Kidney tubule cell (primary cell): Measurements from ENCODE around the gene GSTP1.
"Not testable (repeated sequence)": the region's sequence is repeated elsewhere in the genome, so short reads cannot be mapped to it uniquely, and the experiment has no call there.

Experiments
- DNase-seq: peaks from one replicate; pipeline ENCODE4 v3.0.0-alpha.2; 2018; ENCODE audit warnings: low spot score

GSTP1 gene

GRCh38 chr11:67597458-67597857, 13.8 kb downstream of the GSTP1 start:
- DNase-seq: not testable (repeated sequence)

- not testable (repeated sequence) for DNase-seq
Observed at GRCh38 chr11:67597963-67598362, 14.4 kb downstream of the GSTP1 start.

DNA sequence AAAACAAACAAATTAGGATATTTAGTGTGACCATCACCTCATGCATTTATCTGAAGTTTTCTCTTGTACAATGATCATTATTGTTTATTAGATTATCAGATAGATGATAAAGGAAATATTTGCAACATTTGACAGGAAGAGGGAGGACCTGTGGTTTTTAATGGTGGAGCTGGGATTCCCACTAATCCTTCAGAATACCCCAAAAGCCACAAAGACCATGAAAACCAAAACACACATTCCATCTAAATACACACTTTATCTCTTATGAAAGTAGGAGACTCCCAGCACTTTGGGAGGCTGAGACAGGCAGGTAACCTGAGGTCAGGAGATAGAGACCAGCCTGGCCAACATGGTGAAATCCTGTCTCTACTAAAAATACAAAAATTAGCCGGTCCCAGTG, 15.5 kb downstream of the GSTP1 start:
- DNase-seq: no peak

- DNase-seq: no peak
Observed at GRCh38 chr11:67600324-67601029, 16.9 kb downstream of the GSTP1 start.

DNA sequence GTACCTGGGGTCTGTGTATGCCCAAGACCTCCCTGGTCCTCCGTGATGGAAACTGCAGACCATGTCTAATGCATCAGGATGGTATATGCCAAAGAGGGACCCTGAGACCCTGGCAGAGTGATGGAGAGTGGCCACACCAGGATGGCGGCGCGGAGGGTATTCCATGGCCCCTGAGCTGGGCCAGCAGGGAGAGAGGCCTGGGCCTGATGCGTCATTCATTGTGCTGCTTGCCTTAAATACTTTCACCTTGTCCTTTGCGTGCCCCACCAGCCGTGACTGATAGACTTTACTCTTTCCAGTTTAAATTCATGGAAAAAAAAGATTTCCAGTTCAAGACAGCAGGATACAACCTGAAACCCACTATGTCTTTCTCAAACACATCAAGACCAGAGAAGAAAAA, 17.5 kb downstream of the GSTP1 start:
- no peak for DNase-seq

DNA sequence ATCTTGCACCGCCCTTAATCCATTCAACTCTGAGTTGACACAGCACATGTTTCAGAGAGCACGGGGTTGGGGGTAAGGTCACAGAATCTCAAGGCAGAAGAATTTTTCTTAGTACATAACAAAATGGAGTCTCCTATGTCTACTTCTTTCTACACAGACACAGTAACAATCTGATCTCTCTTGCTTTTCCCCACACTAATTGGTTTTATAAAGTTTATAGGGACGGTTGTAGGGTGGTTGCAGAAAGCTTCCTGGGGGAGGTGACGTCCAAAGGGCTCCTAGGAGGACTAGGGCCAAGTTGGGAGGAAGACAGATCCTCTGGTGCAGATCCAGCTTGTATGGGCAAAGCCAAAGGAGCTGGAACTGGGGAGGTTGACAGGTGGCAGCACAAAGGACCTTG, 20.5 kb downstream of the GSTP1 start:
- not testable (repeated sequence) for DNase-seq

DNA sequence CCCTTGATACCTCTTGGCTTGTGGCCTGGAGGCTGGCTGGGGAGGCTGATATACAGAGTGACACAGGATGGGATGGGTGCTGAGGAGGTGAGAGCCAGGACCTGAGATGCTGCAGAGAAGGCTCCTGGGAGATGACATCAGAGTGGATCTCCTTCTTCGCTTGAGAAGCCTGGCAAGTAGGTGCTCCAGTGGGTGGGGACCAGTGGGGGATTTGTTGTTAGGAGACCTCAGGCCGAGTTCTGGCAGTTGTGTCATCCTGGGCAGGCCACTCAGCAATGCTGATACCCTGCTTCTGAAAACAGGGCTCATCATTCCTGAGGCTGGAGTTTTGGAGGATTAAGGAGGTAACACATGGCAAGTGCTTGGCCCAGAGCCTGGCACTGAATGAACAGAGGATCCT, 21.2 kb downstream of the GSTP1 start:
- DNase-seq: no peak

DNA sequence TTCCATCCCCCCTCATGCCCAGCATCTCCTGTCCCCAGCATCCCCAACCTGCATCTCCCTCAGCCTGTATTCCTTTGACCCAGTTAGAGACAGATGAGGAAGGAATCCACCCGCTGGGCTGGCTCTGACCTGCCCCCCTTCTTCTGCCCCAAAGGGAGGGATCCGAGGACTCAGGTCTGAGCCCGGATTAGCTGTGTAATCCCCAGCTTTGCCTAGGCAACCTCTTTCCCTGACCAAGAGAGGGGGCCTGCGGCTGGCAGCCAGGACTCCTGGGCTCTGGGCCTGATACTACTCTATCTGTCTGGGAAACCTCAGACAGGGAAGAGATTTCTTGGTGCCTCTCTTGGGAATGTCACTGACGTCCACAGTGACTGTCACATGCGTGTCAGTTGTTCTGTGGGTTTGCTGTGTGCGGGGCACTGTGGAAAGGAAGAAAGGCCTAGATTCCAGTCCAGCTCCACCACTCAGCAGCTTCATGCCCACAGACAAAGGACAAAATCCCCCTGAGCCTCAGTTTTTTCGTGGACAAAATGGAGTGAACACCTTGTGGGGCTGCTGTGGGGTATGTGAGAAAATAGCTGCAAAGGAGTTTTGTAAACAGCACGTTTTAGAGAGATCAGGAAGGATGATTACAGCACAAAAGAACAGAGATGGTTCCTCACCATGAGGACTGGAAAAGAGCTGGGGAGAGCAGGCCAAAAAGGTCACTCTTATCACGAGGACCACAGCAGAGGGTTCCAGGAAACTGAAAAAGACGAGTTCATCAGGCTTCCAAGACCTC, 21.8 kb downstream of the GSTP1 start:
- DNase-seq: no peak

- DNase-seq: no peak
Observed at GRCh38 chr11:67606093-67606491, 22.5 kb downstream of the GSTP1 start.

DNA sequence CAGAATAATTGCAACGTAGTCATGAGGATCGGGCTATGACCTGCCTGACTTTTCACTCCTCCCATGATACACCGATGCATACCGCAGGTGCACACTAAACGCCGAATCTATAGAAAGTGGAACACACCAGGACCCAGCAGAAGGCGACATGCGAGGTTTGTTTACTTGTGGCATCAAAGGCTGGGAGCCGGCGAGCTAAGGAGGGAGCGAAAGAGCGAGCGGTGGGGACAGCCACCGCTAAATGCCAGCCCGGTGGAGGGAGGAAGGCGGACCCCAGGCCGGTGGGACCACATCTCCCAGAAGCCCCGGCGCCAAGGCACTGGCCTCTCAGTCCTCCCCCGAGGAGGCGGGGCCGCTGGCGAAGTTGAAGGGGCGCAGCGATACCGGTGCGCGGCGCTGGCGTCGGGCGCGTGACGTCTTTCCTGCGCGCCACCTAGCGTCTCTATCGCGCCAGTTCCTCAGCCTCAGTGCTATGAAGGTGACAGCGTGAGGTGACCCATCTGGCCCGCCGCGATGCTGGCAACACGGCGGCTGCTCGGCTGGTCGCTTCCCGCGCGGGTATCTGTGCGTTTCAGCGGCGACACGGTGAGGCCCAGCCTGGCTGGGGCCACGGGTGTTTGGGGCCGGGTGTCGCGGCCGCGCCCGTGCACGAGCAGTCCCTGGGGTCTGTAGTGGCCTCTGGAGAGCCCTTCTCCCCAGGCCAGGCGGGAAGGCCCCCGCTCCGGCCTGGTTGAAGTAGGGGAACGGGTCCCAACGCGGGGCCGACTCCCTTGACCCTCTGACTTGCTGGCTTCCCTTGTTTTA, 23.1 kb downstream of the GSTP1 start, which contains the start of gene NDUFV1:
Gene NDUFV1, plus strand, starts transcription at position 445 of the 804 bp plus-strand sequence. Its CDS starts 69 bp downstream, at position 514.
- peak; percentile 93 for DNase-seq

DNA sequence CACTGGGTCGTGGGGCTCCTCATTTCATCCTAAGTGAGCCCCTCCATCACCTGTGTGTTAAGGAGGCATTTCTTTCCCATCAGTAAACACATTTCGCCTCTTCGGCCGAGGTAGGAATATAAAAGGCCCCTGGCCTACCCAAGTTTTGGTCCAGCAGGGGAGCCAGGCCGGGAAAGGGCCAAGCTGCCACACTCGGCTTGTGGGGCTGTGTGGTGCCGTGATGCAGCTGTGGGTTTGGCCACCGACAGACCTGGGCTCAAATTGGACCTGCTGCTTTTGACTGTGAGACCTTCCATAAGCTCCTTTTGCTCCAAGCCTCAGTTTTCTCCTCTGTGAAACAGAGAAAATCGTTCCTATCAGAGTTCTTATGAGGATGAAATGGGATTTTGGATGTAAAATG, 23.9 kb downstream of the GSTP1 start:
- DNase-seq: no peak

DNA sequence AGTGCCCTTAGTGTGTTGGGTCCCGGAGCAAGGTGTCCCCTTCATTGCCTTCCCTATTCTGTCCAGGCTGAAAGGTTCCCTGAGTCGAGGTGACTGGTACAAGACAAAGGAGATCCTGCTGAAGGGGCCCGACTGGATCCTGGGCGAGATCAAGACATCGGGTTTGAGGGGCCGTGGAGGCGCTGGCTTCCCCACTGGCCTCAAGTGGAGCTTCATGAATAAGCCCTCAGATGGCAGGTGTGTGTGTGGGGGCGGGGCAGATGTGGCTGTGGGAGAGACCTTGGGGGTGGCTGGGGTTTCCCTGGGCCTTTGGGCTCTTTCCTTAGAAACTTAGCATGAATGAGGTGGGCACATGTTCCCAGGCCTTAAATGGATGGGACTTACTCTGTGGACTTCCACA, 24.9 kb downstream of the GSTP1 start:
- no peak for DNase-seq

DNA sequence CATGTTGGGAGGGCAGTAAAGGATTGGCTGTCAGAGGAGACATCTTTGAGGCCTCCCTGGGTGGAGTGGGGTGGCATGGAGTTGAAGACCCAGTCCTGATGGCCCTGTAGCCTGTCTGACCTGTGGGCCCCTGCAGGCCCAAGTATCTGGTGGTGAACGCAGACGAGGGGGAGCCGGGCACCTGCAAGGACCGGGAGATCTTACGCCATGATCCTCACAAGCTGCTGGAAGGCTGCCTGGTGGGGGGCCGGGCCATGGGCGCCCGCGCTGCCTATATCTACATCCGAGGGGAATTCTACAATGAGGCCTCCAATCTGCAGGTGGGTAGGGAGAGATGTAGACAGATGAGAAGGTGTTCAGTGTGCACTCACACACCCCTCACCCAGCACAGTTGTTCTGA, 25.7 kb downstream of the GSTP1 start:
- DNase-seq: no peak

DNA sequence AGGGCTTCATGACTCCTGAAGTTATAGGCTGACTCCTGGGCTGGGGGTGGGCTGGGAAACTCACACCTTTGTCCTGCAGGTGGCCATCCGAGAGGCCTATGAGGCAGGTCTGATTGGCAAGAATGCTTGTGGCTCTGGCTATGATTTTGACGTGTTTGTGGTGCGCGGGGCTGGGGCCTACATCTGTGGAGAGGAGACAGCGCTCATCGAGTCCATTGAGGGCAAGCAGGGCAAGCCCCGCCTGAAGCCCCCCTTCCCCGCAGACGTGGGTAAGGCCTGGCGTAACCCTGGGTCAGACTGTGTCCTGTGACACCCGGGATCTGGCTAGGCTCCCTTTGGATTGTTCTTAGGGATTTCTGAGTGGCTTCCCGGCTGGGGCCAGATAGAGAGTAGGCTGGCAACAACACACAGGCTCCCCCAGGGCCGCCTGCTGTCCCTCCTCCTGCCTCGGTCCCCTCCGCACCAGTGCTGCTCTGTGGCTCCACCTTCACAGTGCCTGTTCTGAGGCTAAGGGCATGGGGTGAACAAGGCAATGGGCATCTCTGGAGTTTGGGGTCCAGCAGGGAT, 26.8 kb downstream of the GSTP1 start:
- no peak for DNase-seq

DNA sequence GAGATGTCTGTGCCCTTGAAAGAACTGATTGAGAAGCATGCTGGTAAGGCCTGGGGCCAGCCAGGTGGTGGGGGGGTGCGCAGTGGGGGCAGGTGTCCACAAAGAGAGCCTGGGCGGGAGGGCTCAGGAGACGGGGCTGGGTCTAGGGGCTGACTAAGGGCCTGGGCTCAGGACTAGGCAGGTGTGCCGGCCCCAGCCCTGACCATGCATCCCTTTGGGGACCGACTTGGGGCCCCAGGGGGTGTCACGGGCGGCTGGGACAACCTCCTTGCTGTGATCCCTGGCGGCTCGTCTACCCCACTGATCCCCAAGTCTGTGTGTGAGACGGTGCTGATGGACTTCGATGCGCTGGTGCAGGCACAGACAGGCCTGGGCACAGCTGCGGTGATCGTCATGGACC, 27.6 kb downstream of the GSTP1 start:
- DNase-seq: no peak

GRCh38 chr11:67611704-67612587, 28.3 kb downstream of the GSTP1 start:
- DNase-seq: no peak

DNA sequence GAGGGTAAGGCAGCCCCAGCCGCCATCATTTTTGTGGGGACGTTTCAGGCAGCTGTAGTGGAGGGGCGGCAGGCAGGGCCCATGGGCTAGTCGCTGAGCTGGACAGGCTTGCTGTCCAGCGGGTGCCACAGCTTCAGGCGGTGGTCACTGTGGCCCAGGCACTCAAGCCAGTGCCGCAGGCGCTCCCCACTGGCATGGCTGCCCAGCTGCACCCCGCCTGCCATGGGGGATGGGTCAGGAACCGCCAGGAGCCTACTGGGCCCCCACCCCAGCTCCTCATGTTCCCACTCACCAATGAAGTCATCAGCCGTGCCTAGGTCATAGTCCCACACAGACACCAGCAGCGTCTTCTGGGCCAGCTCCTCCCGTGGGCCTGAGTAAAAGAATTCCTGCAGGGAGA, 29.1 kb downstream of the GSTP1 start:
- DNase-seq: no peak

DNA sequence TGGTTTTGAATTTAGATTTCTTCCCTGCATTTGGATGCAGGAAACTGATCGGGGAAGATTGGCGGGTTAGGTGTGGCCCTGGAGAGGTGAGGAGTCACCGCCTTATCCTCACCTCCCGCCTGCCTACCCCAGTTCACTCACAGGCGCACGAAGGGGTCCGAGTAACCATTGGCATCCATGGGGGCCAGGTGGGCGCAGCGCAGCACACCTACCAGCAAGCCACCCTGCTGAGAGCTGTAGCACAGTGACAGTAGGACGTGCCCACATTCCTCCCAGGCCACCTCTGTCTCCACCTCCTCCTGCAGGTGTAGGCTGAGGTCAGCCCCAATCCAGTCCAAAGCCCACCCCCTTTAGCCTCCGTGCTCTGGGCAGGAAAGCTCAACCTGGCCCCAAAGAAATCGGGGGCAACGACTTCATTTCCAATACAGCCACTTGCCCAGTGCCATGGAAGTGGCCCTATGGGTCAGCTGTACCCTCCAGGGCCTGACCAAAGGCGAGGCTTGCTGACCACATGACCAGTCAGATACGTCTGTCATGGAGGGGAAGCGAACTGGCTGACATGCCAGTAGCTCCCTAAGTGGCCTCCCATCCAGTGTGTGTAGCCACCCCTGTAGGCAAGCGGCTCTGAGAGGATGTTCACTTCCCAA, 29.8 kb downstream of the GSTP1 start:
- DNase-seq: no peak

DNA sequence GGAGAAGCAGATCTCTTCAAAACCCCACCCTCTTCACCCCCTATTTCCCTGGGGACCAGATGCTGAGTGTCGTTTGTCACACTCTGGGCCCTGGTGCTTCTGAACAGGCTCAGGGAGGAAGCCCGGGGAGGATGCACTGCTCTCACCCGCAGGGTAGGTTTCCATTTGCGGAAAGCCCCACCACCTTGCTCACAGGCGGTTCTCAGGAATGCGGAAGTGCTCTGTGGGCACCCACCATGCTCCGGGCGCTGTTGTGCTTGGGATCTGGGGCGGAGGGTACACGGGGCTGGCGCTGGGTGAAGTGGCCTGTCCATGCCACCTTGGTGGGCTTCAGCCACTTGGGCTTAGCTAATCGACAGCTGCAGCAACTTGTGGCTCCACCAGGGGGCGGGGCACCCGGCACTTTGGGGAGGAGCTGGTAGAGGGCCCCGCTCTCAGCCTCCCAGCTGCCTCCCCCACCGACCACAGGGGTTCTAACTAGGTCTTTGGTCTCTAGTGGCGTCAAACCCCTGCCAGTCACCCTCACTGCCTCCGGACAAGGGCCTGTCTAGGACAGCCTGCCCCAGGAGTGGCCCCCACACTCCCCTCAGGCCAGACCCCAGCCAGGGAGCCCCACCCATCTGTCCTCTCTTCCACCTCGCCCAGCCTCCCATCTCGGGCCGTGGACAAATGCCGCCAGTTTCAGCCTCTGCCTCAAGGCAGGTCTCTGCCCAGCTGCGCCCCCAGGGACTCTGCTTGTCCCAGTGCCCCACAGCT, 30.5 kb downstream of the GSTP1 start:
- DNase-seq: peak; percentile 82
